GM23338 (cell line): ENCODE results near the gene RCL1.
A peak's percentile ranks its signal among the peaks of the same experiment; 100 is the strongest.

Source experiments
- CTCF ChIP-seq, 2 experiments: fragments of 200-600 bp in 1 of 2; sonication (generic) in 1 of 2; conservative IDR thresholded peaks; 2 replicates each; pipeline versions ENCODE4 v1.5.1 to v1.6.1; 2016 to 2017; ENCODE audit warnings: antibody characterized with exemption in 2 of 2, low read depth in 2 of 2, mild to moderate bottlenecking in 2 of 2, moderate library complexity in 1 of 2
- ETS1 ChIP-seq: IDR thresholded peaks from 2 replicates; pipeline ENCODE4 v1.6.1; 2016; ENCODE audit warnings: antibody characterized with exemption
- EZH2 ChIP-seq: fragments of 200-600 bp; sonication (generic); IDR thresholded peaks from one replicate; pipeline ENCODE4 v1.8.0; 2017; ENCODE audit warnings: antibody characterized with exemption, mild to moderate bottlenecking, low read depth; ENCODE audit not compliant: unreplicated experiment
- JUNB ChIP-seq: IDR thresholded peaks from one replicate; pipeline ENCODE4 v1.6.1; 2016; ENCODE audit warnings: antibody characterized with exemption; ENCODE audit not compliant: unreplicated experiment
- NANOG ChIP-seq: IDR thresholded peaks from 2 replicates; pipeline ENCODE4 v1.6.1; 2016; ENCODE audit warnings: antibody characterized with exemption, borderline replicate concordance
- POLR2AphosphoS5 ChIP-seq: IDR thresholded peaks from 2 replicates; pipeline ENCODE4 v1.6.1; 2016; ENCODE audit warnings: antibody characterized with exemption, low read depth

- TF ChIP-seq CTCF (conservative IDR thresholded peaks at IDR 0.05; ENCODE audit: low read depth in 2 of 2), result peak; percentile 56 to 79; a peak in 3 of 4 replicates
- TF ChIP-seq EZH2, result no peak
- TF ChIP-seq POLR2AphosphoS5, result no peak
- TF ChIP-seq NANOG, result no peak
- TF ChIP-seq ETS1, result no peak
- TF ChIP-seq JUNB, result no peak
Observed at GRCh38 chr9:4750023-4750673, 42.6 kb upstream of the RCL1 start.
